ENCODE measurements around the gene SGMS1.
"Not testable (repeated sequence)": the region's sequence is repeated elsewhere in the genome, so short reads cannot be mapped to it uniquely, and the experiment has no call there.

DNA sequence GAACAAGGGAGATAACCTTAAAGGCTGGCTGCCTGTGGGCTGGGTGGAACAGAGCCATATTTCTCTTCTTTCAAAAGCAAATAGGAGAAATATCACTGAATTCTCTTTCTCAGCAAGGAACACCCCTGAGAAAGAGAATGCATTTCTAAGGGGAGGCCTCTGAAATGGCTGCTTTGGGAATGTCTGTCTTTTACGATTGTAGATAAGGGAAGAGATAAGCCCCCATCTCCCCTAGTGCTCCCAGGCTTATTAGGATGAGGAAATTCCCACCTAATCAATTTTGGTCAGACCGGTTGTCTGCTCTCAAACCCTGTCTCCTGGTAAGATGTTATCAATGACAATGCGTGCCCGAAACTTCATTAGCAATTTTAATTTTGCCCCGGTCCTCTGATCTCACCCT, 178.0 kb downstream of the SGMS1 start:
- TF ChIP-seq POLR2A, POLR2AphosphoS5 (IDR thresholded peaks at IDR 0.05; ENCODE audit: low read depth, low read length): not testable (repeated sequence)

Measured in GM12891 (cell line).